Lung (tissue), 12 donors: Measurements from ENCODE around the gene ERI3. TPM values are rescaled to one million over a fixed set of nuclear protein-coding genes. Genes with fewer than 3 reads are reported as not detected.

ENCODE experiments used
- ATAC-seq: fragments of 200-7000 bp; cut with Tn5 transposase; one replicate; pipeline ENCODE4 v1.9.1; 2020; ENCODE audit warnings: moderate number of reproducible peaks; ENCODE audit not compliant: insufficient read depth, low FRiP score
- DNase-seq, 3 donors: peaks; one replicate each; pipeline ENCODE4 v3.0.0-alpha.2; 2013 to 2017
- H3K27ac ChIP-seq, 2 donors: one replicate each; pipeline ENCODE4 v1.5.1; 2013; ENCODE audit warnings: mild to moderate bottlenecking in 2 of 2, moderate library complexity in 2 of 2, control low read depth in 1 of 2, inconsistent platforms in 1 of 2, low read depth in 1 of 2, low read length in 1 of 2
- H3K27me3 ChIP-seq, 3 donors: one replicate each; pipeline ENCODE4 v1.5.1; 2013; ENCODE audit warnings: low read length in 2 of 3; ENCODE audit not compliant: control insufficient read depth in 3 of 3, insufficient read depth in 3 of 3
- H3K36me3 ChIP-seq, 4 donors: one replicate each; pipeline ENCODE4 v1.5.1; 2013; ENCODE audit warnings: low read length in 4 of 4, mild to moderate bottlenecking in 1 of 4, moderate library complexity in 1 of 4; ENCODE audit not compliant: control insufficient read depth in 4 of 4, insufficient read depth in 4 of 4
- H3K4me1 ChIP-seq, 5 donors: one replicate each; pipeline ENCODE4 v1.5.1; 2013; ENCODE audit warnings: low read length in 5 of 5, mild to moderate bottlenecking in 2 of 5, moderate library complexity in 1 of 5; ENCODE audit not compliant: control insufficient read depth in 5 of 5, insufficient read depth in 5 of 5
- H3K4me3 ChIP-seq: one replicate; pipeline ENCODE4 v1.5.1; 2013; ENCODE audit warnings: mild to moderate bottlenecking, control low read depth, moderate library complexity
- H3K9ac ChIP-seq, 2 donors: one replicate each; pipeline ENCODE4 v1.5.1; 2013; ENCODE audit warnings: low read length in 2 of 2, control low read depth in 1 of 2; ENCODE audit not compliant: insufficient read depth in 1 of 2
- H3K9me3 ChIP-seq, 4 donors: one replicate each; pipeline ENCODE4 v1.5.1; 2013; ENCODE audit warnings: low read length in 3 of 4, mild to moderate bottlenecking in 1 of 4, moderate library complexity in 1 of 4; ENCODE audit not compliant: control insufficient read depth in 4 of 4, insufficient read depth in 3 of 4
- CTCF ChIP-seq: IDR thresholded peaks from 2 replicates; pipeline ENCODE4 v1.5.1; 2012; ENCODE audit warnings: mild to moderate bottlenecking; ENCODE audit errors: control extremely low read depth, extremely low read depth
- WGBS, 2 donors: extraction: QIAGEN DNeasy Blood & Tissue Kit; methylation state at CpG; one replicate each; pipeline ENCODE4 v1.1.7; 2013; 5-methylcytosine and 5-hydroxymethylcytosine counted together
- polyA plus RNA-seq, 2 donors: library from polyadenylated mRNA; stranded (reverse); fragments of 200-250 nt; gene quantifications; one replicate each; pipeline ENCODE4 v1.2.1, GENCODE V29; 2013
- total RNA-seq, 2 donors: library from RNA; depleted of rRNA in 1 of 2; stranded (reverse); fragments of >200 nt in 1 of 2; gene quantifications; one replicate each; pipeline ENCODE4 v1.2.1, GENCODE V29; 2014 to 2021
- donor health status: control.
- donor health status: control.
- donor health status: Bipolar disorder and iron deficiency.
- donor health status: healthy.
- donor health status: DM: yes; HTN: yes; CAD: no.

Gene ERI3
- total and polyA plus RNA-seq, 4 donors = 26.6 to 56.2 (median 40.8) TPM

- H3K27ac ChIP-seq = no peak overlapping the region
- no peaks in the 10 kb centered on the region for H3K9me3 ChIP-seq
- H3K36me3 ChIP-seq = peaks cover 0 to 2% (median 0%) of the 10 kb centered on the region in 4 donors
- DNase-seq = no peak
- no peak overlapping the region for H3K9ac ChIP-seq
- no peak for ATAC-seq
- 86 to 88% methylated on average over 9 of the region's 9 CpGs for WGBS, 2 donors
- TF ChIP-seq CTCF = no peak
- H3K27me3 ChIP-seq = no peaks in the 10 kb centered on the region
- H3K4me1 ChIP-seq = peaks cover 0 to 19% (median 7%) of the 10 kb centered on the region in 5 donors
- H3K4me3 ChIP-seq = no peak overlapping the region
Observed at GRCh38 chr1:44326024-44326701, 28.9 kb downstream of the ERI3 start.

GRCh38 chr1:44323947-44324346, 31.1 kb downstream of the ERI3 start:
- Histone ChIP-seq H3K27me3 (no peaks in the 10 kb centered on the region), H3K9ac (no peak overlapping the region), H3K27ac (no peak overlapping the region), H3K4me1 (peaks cover 0 to 15% (median 7%) of the 10 kb centered on the region in 5 donors), H3K36me3 (peaks cover 2 to 10% (median 5%) of the 10 kb centered on the region in 4 donors), H3K4me3 (no peak overlapping the region), H3K9me3 (no peaks in the 10 kb centered on the region)
- no peak for ATAC-seq
- DNase-seq = no peak
- no peak for TF ChIP-seq CTCF
- 82 to 95% methylated on average over 1 of the region's 1 CpG for WGBS, 2 donors

GRCh38 chr1:44322367-44322766, 32.7 kb downstream of the ERI3 start:
- H3K36me3 ChIP-seq = peaks cover 2 to 17% (median 14%) of the 10 kb centered on the region in 4 donors
- ATAC-seq = no peak

More at GRCh38 chr1:44322367-44322766, 32.7 kb downstream of the ERI3 start:
- 87 to 89% methylated on average over 3 of the region's 3 CpGs for WGBS, 2 donors
- DNase-seq = no peak
- Histone ChIP-seq H3K27me3 (no peaks in the 10 kb centered on the region), H3K4me1 (peaks cover 0 to 5% (median 0%) of the 10 kb centered on the region in 5 donors), H3K4me3 (no peak overlapping the region), H3K9me3 (no peaks in the 10 kb centered on the region), H3K9ac (no peak overlapping the region), H3K27ac (no peak overlapping the region)
- TF ChIP-seq CTCF = no peak
